Measurements from ENCODE around the gene SYT7.

DNA sequence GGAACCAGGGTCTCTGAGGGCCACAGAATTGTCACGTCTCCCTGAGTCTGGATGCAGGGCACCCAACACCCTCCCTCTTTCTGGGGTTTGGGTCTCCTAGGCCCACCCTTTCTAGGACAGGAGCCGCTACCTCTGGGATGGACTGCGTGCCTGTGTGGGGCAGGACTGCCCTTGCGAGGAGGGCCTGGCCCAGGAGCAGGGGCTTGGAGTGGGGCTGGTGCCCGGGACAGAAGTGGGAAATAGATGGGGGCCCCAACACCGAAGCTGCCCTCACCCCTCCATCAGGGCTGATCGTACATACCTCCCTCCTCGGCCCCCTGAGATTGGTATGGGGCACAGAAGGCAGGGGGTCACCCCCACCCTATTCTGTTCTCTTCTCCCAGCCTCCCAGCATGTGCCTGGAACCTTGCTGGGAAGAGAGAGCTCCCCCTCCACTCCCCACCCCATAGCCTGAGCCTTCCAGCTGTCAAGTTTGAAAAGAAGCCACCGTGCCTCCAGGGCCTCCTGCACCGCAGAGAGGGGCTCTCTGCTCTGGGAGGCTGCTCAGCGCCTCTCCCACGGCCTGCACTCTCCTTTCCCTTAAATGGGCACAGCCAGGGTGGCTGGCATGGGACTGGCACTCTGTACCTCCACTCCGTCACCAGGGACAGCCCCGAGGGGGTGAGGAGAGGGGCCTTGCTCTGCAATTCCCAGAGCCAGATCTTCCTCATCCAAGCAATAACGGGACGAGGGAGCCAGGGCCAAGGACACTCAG lies 70.5 kb downstream of the SYT7 start:
- TF ChIP-seq POLR2AphosphoS5 (IDR thresholded peaks at IDR 0.05) = no peak
- TF ChIP-seq, protein P1, sequence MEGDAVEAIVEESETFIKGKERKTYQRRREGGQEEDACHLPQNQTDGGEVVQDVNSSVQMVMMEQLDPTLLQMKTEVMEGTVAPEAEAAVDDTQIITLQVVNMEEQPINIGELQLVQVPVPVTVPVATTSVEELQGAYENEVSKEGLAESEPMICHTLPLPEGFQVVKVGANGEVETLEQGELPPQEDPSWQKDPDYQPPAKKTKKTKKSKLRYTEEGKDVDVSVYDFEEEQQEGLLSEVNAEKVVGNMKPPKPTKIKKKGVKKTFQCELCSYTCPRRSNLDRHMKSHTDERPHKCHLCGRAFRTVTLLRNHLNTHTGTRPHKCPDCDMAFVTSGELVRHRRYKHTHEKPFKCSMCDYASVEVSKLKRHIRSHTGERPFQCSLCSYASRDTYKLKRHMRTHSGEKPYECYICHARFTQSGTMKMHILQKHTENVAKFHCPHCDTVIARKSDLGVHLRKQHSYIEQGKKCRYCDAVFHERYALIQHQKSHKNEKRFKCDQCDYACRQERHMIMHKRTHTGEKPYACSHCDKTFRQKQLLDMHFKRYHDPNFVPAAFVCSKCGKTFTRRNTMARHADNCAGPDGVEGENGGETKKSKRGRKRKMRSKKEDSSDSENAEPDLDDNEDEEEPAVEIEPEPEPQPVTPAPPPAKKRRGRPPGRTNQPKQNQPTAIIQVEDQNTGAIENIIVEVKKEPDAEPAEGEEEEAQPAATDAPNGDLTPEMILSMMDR (IDR thresholded peaks at IDR 0.05 in 8 of 11, conservative IDR thresholded peaks at IDR 0.05 in 3 of 11) = no peak

All from spleen (tissue), 7 donors.